Osteoblast (primary cell): ENCODE data around the gene EFS. TPM values are rescaled to one million over a fixed set of nuclear protein-coding genes. Genes with fewer than 3 reads are reported as not detected.
"Not testable (repeated sequence)": the region's sequence is repeated elsewhere in the genome, so short reads cannot be mapped to it uniquely, and the experiment has no call there.

Experiments used
- DNase-seq: peaks from one replicate; pipeline ENCODE4 v3.0.0; 2011; ENCODE audit warnings: low spot score, mixed read lengths; ENCODE audit not compliant: insufficient read length; ENCODE audit errors: missing footprints
- H2AFZ ChIP-seq: 2 replicates; pipeline ENCODE4 v1.6.0; 2011; ENCODE audit warnings: mild to moderate bottlenecking, low read length
- H3K27ac ChIP-seq: 2 replicates; pipeline ENCODE4 v1.5.1; 2011; ENCODE audit warnings: mild to moderate bottlenecking, low read depth, low read length, moderate library complexity
- H3K27me3 ChIP-seq: 2 replicates; pipeline ENCODE4 v1.6.0; 2012; ENCODE audit warnings: mild to moderate bottlenecking, control low read depth, inconsistent platforms, low read length, moderate library complexity; ENCODE audit not compliant: insufficient read depth
- H3K36me3 ChIP-seq: 2 replicates; pipeline ENCODE4 v1.5.1; 2011; ENCODE audit warnings: mild to moderate bottlenecking, low read length, control low read depth, moderate library complexity; ENCODE audit not compliant: insufficient read depth
- H3K4me1 ChIP-seq: 2 replicates; pipeline ENCODE4 v1.5.1; 2011; ENCODE audit warnings: mild to moderate bottlenecking, low read length, control low read depth, moderate library complexity; ENCODE audit not compliant: insufficient read depth
- H3K4me2 ChIP-seq: 2 replicates; pipeline ENCODE4 v1.6.0; 2011; ENCODE audit warnings: mild to moderate bottlenecking, low read length; ENCODE audit not compliant: insufficient read depth
- H3K4me3 ChIP-seq: fragments of 200-600 bp; sonication (generic); 3 replicates; pipeline ENCODE4 v1.5.1; 2012; ENCODE audit warnings: mild to moderate bottlenecking, low read length, inconsistent platforms; ENCODE audit not compliant: insufficient read depth
- H3K79me2 ChIP-seq: 2 replicates; pipeline ENCODE4 v1.6.0; 2012; ENCODE audit warnings: mild to moderate bottlenecking, low read length, control low read depth, inconsistent platforms; ENCODE audit not compliant: insufficient read depth
- H3K9me3 ChIP-seq: 2 replicates; pipeline ENCODE4 v1.5.1; 2011; ENCODE audit warnings: low read depth, low read length, control low read depth
- H4K20me1 ChIP-seq: 2 replicates; pipeline ENCODE4 v1.6.0; 2012; ENCODE audit warnings: mild to moderate bottlenecking, low read length, control low read depth; ENCODE audit not compliant: insufficient read depth
- total RNA-seq: library from RNA; depleted of rRNA; stranded (reverse); fragments of >200 nt; gene quantifications from 2 replicates; pipeline ENCODE4 v1.2.3, GENCODE V29; 2012
- TF ChIP-seq, protein P1 (sequence below): IDR thresholded peaks from 2 replicates; pipeline ENCODE4 v1.5.1; 2011; ENCODE audit warnings: mild to moderate bottlenecking, low read depth, low read length, moderate library complexity; ENCODE audit errors: extremely low read depth

Gene EFS
- total RNA-seq, 1 donor: 9.8 TPM

GRCh38 chr14:23398348-23398747, 33.4 kb upstream of the EFS start:
- H3K36me3 ChIP-seq: no peaks in the 10 kb centered on the region
- H3K27ac ChIP-seq: no peak overlapping the region
- H2AFZ ChIP-seq: no peak overlapping the region
- no peak overlapping the region for H3K4me3 ChIP-seq
- H3K79me2 ChIP-seq: no peaks in the 10 kb centered on the region
- H3K9me3 ChIP-seq: no peaks in the 10 kb centered on the region
- H3K27me3 ChIP-seq: no peaks in the 10 kb centered on the region
- H3K4me1 ChIP-seq: no peaks in the 10 kb centered on the region
- TF ChIP-seq, protein P1, sequence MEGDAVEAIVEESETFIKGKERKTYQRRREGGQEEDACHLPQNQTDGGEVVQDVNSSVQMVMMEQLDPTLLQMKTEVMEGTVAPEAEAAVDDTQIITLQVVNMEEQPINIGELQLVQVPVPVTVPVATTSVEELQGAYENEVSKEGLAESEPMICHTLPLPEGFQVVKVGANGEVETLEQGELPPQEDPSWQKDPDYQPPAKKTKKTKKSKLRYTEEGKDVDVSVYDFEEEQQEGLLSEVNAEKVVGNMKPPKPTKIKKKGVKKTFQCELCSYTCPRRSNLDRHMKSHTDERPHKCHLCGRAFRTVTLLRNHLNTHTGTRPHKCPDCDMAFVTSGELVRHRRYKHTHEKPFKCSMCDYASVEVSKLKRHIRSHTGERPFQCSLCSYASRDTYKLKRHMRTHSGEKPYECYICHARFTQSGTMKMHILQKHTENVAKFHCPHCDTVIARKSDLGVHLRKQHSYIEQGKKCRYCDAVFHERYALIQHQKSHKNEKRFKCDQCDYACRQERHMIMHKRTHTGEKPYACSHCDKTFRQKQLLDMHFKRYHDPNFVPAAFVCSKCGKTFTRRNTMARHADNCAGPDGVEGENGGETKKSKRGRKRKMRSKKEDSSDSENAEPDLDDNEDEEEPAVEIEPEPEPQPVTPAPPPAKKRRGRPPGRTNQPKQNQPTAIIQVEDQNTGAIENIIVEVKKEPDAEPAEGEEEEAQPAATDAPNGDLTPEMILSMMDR: no peak
- H4K20me1 ChIP-seq: no peaks in the 10 kb centered on the region
- no peak for DNase-seq
- H3K4me2 ChIP-seq: no peak overlapping the region

DNA sequence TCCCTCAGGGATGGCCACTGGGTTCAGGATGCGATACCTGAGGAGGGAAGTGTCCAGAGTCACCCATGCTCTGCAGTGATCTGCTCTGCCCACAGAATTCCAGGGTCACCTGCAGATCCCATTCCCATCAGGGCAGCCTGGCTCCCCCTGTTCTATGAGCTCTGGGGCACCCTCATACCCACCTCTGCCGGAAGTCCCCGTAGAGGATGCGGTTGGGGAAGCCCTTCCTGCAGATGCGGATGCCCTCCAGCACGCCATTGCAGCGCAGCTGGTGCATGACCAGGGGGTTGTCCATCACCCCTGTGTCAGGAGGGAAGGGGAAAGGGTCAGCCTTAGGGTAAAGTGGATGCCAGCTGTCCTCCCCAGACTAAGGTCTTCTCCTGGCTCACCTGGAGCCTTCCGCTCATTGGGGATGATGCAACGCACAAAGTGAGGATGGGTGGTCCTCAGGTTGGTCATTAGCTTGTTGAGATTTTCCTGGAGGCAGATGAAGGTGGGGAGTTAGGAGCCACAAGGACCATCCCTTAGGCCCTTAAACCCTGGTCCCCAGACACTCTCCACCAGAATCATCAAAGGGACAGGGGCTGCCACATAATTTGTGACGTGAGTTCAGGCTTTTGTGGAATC, 31.9 kb upstream of the EFS start:
- H3K79me2 ChIP-seq: no peaks in the 10 kb centered on the region
- peaks cover 2% of the 10 kb centered on the region for H3K27me3 ChIP-seq
- no peak overlapping the region for H3K27ac ChIP-seq
- no peak overlapping the region for H3K4me2 ChIP-seq
- TF ChIP-seq, protein P1: no peak
- H3K4me3 ChIP-seq: no peak overlapping the region
- H3K36me3 ChIP-seq: no peaks in the 10 kb centered on the region
- no peaks in the 10 kb centered on the region for H3K4me1 ChIP-seq
- no peak overlapping the region for H2AFZ ChIP-seq
- no peak for DNase-seq
- no peaks in the 10 kb centered on the region for H4K20me1 ChIP-seq
- H3K9me3 ChIP-seq: no peaks in the 10 kb centered on the region

- Histone ChIP-seq H4K20me1 (no peaks in the 10 kb centered on the region), H3K27ac (no peak overlapping the region), H3K4me1 (no peaks in the 10 kb centered on the region), H3K9me3 (no peaks in the 10 kb centered on the region), H2AFZ (no peak overlapping the region), H3K36me3 (no peaks in the 10 kb centered on the region), H3K27me3 (peaks cover 2% of the 10 kb centered on the region), H3K79me2 (no peaks in the 10 kb centered on the region), H3K4me2 (no peak overlapping the region), H3K4me3 (no peak overlapping the region)
- no peak for DNase-seq
- TF ChIP-seq, protein P1: no peak
These were observed 31.2 kb upstream of the EFS start for GRCh38 chr14:23396126-23396525.

DNA sequence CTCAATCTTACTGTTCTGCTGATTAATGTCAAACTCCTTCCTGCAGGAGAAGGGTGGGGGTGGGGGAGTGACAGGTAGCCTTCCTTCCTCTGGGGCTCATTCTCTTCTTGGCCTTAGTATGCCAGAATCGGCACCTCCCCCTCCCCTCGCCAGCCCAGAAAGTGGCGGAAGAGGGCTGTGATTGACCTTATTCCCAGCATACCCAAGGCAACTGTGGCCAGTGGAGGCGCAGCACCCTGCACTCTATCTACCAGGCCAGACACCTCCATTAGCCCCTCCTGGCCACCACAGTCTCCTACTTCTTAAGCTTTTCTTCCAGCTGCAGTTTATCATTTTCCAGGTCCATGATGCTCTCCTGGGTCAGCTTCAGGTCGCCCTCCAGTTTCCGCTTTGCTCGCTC, 27.6 kb upstream of the EFS start:
- TF ChIP-seq, protein P1: no peak
- Histone ChIP-seq H3K79me2 (no peaks in the 10 kb centered on the region), H3K9me3 (no peaks in the 10 kb centered on the region), H3K4me1 (no peaks in the 10 kb centered on the region), H3K36me3 (no peaks in the 10 kb centered on the region), H4K20me1 (no peaks in the 10 kb centered on the region), H3K27me3 (peaks cover 2% of the 10 kb centered on the region), H3K4me2 (no peak overlapping the region), H3K27ac (no peak overlapping the region), H3K4me3 (no peak overlapping the region), H2AFZ (no peak overlapping the region)
- DNase-seq: no peak

DNA sequence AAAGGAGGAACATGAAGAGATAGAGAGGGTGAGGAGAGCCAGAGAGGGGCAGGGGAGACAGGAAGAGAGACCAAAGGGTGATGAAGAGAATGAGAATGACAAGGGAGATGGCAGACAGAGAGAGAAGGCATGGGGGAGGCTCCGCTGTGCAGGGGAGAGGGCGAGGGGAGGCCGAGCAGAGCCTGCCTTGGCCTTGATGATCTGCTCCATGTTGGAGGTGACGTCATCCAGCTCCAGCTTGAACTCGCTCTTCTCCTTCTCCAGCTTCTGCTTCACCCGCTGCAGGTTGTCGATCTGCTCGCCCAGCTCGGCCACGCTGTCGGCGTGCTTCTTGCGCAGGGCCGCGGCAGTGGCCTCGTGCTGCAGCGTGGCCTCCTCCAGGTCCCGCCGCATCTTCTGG, 24.9 kb upstream of the EFS start:
- not testable (repeated sequence) for DNase-seq, H3K36me3 ChIP-seq, H3K4me2 ChIP-seq, H3K79me2 ChIP-seq, H2AFZ ChIP-seq, H3K27ac ChIP-seq, H3K9me3 ChIP-seq, H4K20me1 ChIP-seq, H3K4me3 ChIP-seq, H3K27me3 ChIP-seq, H3K4me1 ChIP-seq
